ENCODE measurements around the gene SPACA6. TPM values are rescaled to one million over a fixed set of nuclear protein-coding genes. Genes with fewer than 3 reads are reported as not detected.
A peak's percentile ranks its signal among the peaks of the same experiment; 100 is the strongest.

SPACA6 gene
- polyA plus RNA-seq, 1 experiment: 8.5 TPM

- no peak for DNase-seq (ENCODE audit: low read depth)
- peaks cover 11% of the 10 kb centered on the region for H3K36me3 ChIP-seq (ENCODE audit: control insufficient read depth, insufficient read depth, low read length)
- ChIA-PET CTCF (interaction anchor here (1.6 kb wide), 1 partner anchor 13 kb away, joined by 6 read pairs; the partner anchor contains the start of gene HAS1), POLR2A (interaction anchor here (0.8 kb wide), 1 partner anchor 21 kb away, joined by 3 read pairs; no protein-coding TSS in a partner anchor)
- H3K4me3 ChIP-seq (ENCODE audit: low read depth, low read length): no peak overlapping the region
- H3K27me3 ChIP-seq (ENCODE audit: control insufficient read depth, insufficient read depth, low read length): no peaks in the 10 kb centered on the region
- TF ChIP-seq CTCF (IDR thresholded peaks at IDR 0.05; ENCODE audit: insufficient read depth, low read depth, low read length): no peak
These were observed 17.0 kb downstream of the SPACA6 start for GRCh38 chr19:51710163-51710562.

- TF ChIP-seq CTCF (IDR thresholded peaks at IDR 0.05; ENCODE audit: insufficient read depth, low read depth, low read length): no peak
- H3K36me3 ChIP-seq (ENCODE audit: control insufficient read depth, insufficient read depth, low read length): peaks cover 3% of the 10 kb centered on the region
- H3K27me3 ChIP-seq (ENCODE audit: control insufficient read depth, insufficient read depth, low read length): no peaks in the 10 kb centered on the region; the same call in 1 of the 2 replicates
- no peak overlapping the region for H3K4me3 ChIP-seq (ENCODE audit: low read depth, low read length)
- ChIA-PET CTCF (interaction anchor here (1.6 kb wide), 1 partner anchor 12 kb away, joined by 6 read pairs; the partner anchor contains the start of gene HAS1), POLR2A (no interaction called here)
- no peak for DNase-seq (ENCODE audit: low read depth)
These were observed 18.6 kb downstream of the SPACA6 start for GRCh38 chr19:51711702-51712101.

GRCh38 chr19:51712461-51713081, 19.4 kb downstream of the SPACA6 start:
- DNase-seq (ENCODE audit: low read depth): no peak
- CTCF ChIA-PET: no interaction called here
- no peak overlapping the region for H3K4me3 ChIP-seq (ENCODE audit: low read depth, low read length)
- 0 out of 2 replicates have a peak, but pooled peaks cover 2% of the 10 kb centered on the region for H3K36me3 ChIP-seq (ENCODE audit: control insufficient read depth, insufficient read depth, low read length)
- H3K27me3 ChIP-seq (ENCODE audit: control insufficient read depth, insufficient read depth, low read length): no peaks in the 10 kb centered on the region; the same call in 1 of the 2 replicates
- TF ChIP-seq CTCF (IDR thresholded peaks at IDR 0.05; ENCODE audit: insufficient read depth, low read depth, low read length): peak; percentile 43
- POLR2A ChIA-PET: no interaction called here

GRCh38 chr19:51713319-51714285, 20.5 kb downstream of the SPACA6 start:
- POLR2A ChIA-PET: interaction anchor here (0.7 kb wide), 1 partner anchor 26 kb away, joined by 7 read pairs; no protein-coding TSS in a partner anchor
- TF ChIP-seq CTCF (IDR thresholded peaks at IDR 0.05; ENCODE audit: insufficient read depth, low read depth, low read length): no peak
- Histone ChIP-seq H3K4me3 (ENCODE audit: low read depth, low read length) (no peak overlapping the region), H3K27me3 (ENCODE audit: control insufficient read depth, insufficient read depth, low read length) (no peaks in the 10 kb centered on the region; the same call in 1 of the 2 replicates), H3K36me3 (ENCODE audit: control insufficient read depth, insufficient read depth, low read length) (no peaks in the 10 kb centered on the region)
- DNase-seq (ENCODE audit: low read depth): no peak
- CTCF ChIA-PET: no interaction called here

- CTCF ChIA-PET: no interaction called here
- no peak overlapping the region for H3K4me3 ChIP-seq (ENCODE audit: low read depth, low read length)
- TF ChIP-seq CTCF (IDR thresholded peaks at IDR 0.05; ENCODE audit: insufficient read depth, low read depth, low read length): no peak
- peaks cover 8% of the 10 kb centered on the region for H3K27me3 ChIP-seq (ENCODE audit: control insufficient read depth, insufficient read depth, low read length)
- no peak for DNase-seq (ENCODE audit: low read depth)
- H3K36me3 ChIP-seq (ENCODE audit: control insufficient read depth, insufficient read depth, low read length): no peaks in the 10 kb centered on the region
- POLR2A ChIA-PET: no interaction called here
These were observed 21.7 kb downstream of the SPACA6 start for GRCh38 chr19:51714848-51715247.

Data from BJ (cell line).